Kidney epithelial cell (primary cell): ENCODE data around the gene KCNJ5. TPM values are rescaled to one million over a fixed set of nuclear protein-coding genes. Genes with fewer than 3 reads are reported as not detected.

ENCODE experiments used
- DNase-seq: peaks from one replicate; pipeline ENCODE4 v3.0.0-alpha.2; 2010; ENCODE audit warnings: low read depth
- H3K27me3 ChIP-seq: 2 replicates; pipeline ENCODE4 v1.6.0; 2011; ENCODE audit warnings: low read length; ENCODE audit not compliant: control insufficient read depth, insufficient read depth
- H3K36me3 ChIP-seq: 2 replicates; pipeline ENCODE4 v1.5.1; 2011; ENCODE audit warnings: low read length; ENCODE audit not compliant: control insufficient read depth, insufficient read depth
- H3K4me3 ChIP-seq: 2 replicates; pipeline ENCODE4 v1.5.1; 2011; ENCODE audit warnings: low read depth, mild to moderate bottlenecking, control low read depth, low read length
- CTCF ChIP-seq: IDR thresholded peaks from 2 replicates; pipeline ENCODE4 v1.5.1; 2011; ENCODE audit warnings: mild to moderate bottlenecking, moderate library complexity, low read length, control low read depth, inconsistent platforms; ENCODE audit not compliant: insufficient read depth, poor library complexity, severe bottlenecking
- total RNA-seq: library from RNA; depleted of rRNA; stranded (reverse); fragments of >200 nt; gene quantifications from 2 replicates; pipeline ENCODE4 v1.2.3, GENCODE V29; 2015

The KCNJ5 gene
- total RNA-seq, 1 donor from 2014 or later: 3.4 TPM

GRCh38 chr11:128881221-128881620 lies 9.9 kb upstream of the KCNJ5 start:
- no peak for TF ChIP-seq CTCF
- no peaks in the 10 kb centered on the region for H3K36me3 ChIP-seq
- H3K4me3 ChIP-seq: no peak overlapping the region
- peaks cover 12% of the 10 kb centered on the region for H3K27me3 ChIP-seq
- no peak for DNase-seq

- no peak for TF ChIP-seq CTCF
- no peak for DNase-seq
- H3K27me3 ChIP-seq: peaks cover 13% of the 10 kb centered on the region
- no peak overlapping the region for H3K4me3 ChIP-seq
- no peaks in the 10 kb centered on the region for H3K36me3 ChIP-seq
Observed at GRCh38 chr11:128882451-128882850, 8.7 kb upstream of the KCNJ5 start.

- TF ChIP-seq CTCF: no peak
- H3K27me3 ChIP-seq: peaks cover 11% of the 10 kb centered on the region
- no peak for DNase-seq
- no peak overlapping the region for H3K4me3 ChIP-seq
- H3K36me3 ChIP-seq: no peaks in the 10 kb centered on the region
Observed at GRCh38 chr11:128884054-128884453, 7.1 kb upstream of the KCNJ5 start.

- TF ChIP-seq CTCF: peak; percentile 76
- Histone ChIP-seq H3K4me3 (no peak overlapping the region), H3K36me3 (no peaks in the 10 kb centered on the region), H3K27me3 (peaks cover 18% of the 10 kb centered on the region)
- no peak for DNase-seq
Observed at GRCh38 chr11:128884703-128885338, 6.3 kb upstream of the KCNJ5 start.

- peak; percentile 41 for TF ChIP-seq CTCF
- Histone ChIP-seq H3K4me3 (no peak overlapping the region), H3K27me3 (peaks cover 23% of the 10 kb centered on the region), H3K36me3 (no peaks in the 10 kb centered on the region)
- DNase-seq: no peak
Observed at GRCh38 chr11:128886406-128887124, 4.6 kb upstream of the KCNJ5 start.
